HL-60 (cell line): ENCODE measurements around the gene F2R.

Source experiments
- DNase-seq, 2 experiments: peaks; one replicate each; pipeline ENCODE4 v3.0.0-alpha.2; 2010 to 2020; ENCODE audit warnings: low read depth in 1 of 2, low spot score in 1 of 2
- H3K27ac ChIP-seq: fragments of 250-450 bp; sonication (Bioruptor Pico); replicated peaks from 2 replicates; pipeline ENCODE4 v1.5.1; 2020; ENCODE audit warnings: mild to moderate bottlenecking, moderate library complexity
- H3K27me3 ChIP-seq: fragments of 250-450 bp; sonication (Bioruptor Pico); 2 replicates; pipeline ENCODE4 v1.5.1; 2021; ENCODE audit warnings: mild to moderate bottlenecking, moderate library complexity; ENCODE audit not compliant: insufficient read depth, poor library complexity, severe bottlenecking
- H3K4me3 ChIP-seq: replicated peaks from 2 replicates; pipeline ENCODE4 v1.5.1; 2011; ENCODE audit warnings: mild to moderate bottlenecking, control low read depth, low read length; ENCODE audit not compliant: insufficient read depth
- GABPA ChIP-seq: IDR thresholded peaks from 2 replicates; pipeline ENCODE4 v1.6.1; 2012; ENCODE audit warnings: low read depth
- POLR2AphosphoS5 ChIP-seq: IDR thresholded peaks from 2 replicates; pipeline ENCODE4 v1.6.1; 2012; ENCODE audit warnings: low read depth
- SPI1 ChIP-seq: IDR thresholded peaks from 2 replicates; pipeline ENCODE4 v1.6.1; 2012; ENCODE audit warnings: low read depth, mild to moderate bottlenecking, borderline replicate concordance
- long read RNA-seq: library from polyadenylated mRNA; unstranded; transcript quantifications from one replicate; pipeline ENCODE4 v2.0.0, GENCODE V29; 2020
- TF ChIP-seq, protein P1 (sequence below): IDR thresholded peaks from 2 replicates; pipeline ENCODE4 v1.6.1; 2012; ENCODE audit warnings: low read depth; ENCODE audit not compliant: insufficient replicate concordance
- TF ChIP-seq, protein P2 (sequence below): IDR thresholded peaks from one replicate; pipeline ENCODE4 v1.5.1; 2011; ENCODE audit warnings: low read length, control low read depth, inconsistent platforms; ENCODE audit not compliant: insufficient read depth

Gene F2R
- long read RNA-seq, partial matches to known transcripts = 0 of 1 reads
- long read RNA-seq, other reads (novel, unspliced or antisense) = 0 of 1 reads

DNA sequence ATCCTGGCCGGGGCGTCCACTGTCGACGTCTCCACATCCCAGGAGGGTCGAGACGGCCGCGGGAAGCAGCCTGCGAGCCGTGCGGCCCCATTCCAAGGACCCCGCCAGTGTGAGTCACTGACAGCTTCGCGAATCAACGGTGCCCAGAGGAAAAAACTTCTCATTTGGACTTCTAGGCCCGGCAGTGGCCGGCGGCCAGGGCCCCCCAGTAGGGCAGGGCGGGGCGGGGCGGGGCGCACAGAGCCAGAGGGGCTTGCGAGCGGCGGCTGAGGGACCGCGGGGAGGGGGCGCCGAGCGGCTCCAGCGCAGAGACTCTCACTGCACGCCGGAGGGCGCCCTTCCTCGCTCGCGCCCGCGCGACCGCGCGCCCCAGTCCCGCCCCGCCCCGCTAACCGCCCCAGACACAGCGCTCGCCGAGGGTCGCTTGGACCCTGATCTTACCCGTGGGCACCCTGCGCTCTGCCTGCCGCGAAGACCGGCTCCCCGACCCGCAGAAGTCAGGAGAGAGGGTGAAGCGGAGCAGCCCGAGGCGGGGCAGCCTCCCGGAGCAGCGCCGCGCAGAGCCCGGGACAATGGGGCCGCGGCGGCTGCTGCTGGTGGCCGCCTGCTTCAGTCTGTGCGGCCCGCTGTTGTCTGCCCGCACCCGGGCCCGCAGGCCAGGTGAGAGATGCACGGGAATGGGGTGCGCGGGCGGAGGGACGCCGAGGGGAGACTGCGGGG is at the start of gene F2R:
Gene F2R (plus strand): TSS at position 391 of the 720 bp plus-strand sequence. CDS start 182 bp downstream, at position 573.
- TF ChIP-seq GABPA (no peak), SPI1 (no peak), POLR2AphosphoS5 (no peak)
- TF ChIP-seq, protein P1, sequence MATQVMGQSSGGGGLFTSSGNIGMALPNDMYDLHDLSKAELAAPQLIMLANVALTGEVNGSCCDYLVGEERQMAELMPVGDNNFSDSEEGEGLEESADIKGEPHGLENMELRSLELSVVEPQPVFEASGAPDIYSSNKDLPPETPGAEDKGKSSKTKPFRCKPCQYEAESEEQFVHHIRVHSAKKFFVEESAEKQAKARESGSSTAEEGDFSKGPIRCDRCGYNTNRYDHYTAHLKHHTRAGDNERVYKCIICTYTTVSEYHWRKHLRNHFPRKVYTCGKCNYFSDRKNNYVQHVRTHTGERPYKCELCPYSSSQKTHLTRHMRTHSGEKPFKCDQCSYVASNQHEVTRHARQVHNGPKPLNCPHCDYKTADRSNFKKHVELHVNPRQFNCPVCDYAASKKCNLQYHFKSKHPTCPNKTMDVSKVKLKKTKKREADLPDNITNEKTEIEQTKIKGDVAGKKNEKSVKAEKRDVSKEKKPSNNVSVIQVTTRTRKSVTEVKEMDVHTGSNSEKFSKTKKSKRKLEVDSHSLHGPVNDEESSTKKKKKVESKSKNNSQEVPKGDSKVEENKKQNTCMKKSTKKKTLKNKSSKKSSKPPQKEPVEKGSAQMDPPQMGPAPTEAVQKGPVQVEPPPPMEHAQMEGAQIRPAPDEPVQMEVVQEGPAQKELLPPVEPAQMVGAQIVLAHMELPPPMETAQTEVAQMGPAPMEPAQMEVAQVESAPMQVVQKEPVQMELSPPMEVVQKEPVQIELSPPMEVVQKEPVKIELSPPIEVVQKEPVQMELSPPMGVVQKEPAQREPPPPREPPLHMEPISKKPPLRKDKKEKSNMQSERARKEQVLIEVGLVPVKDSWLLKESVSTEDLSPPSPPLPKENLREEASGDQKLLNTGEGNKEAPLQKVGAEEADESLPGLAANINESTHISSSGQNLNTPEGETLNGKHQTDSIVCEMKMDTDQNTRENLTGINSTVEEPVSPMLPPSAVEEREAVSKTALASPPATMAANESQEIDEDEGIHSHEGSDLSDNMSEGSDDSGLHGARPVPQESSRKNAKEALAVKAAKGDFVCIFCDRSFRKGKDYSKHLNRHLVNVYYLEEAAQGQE = no peak
- TF ChIP-seq, protein P2, sequence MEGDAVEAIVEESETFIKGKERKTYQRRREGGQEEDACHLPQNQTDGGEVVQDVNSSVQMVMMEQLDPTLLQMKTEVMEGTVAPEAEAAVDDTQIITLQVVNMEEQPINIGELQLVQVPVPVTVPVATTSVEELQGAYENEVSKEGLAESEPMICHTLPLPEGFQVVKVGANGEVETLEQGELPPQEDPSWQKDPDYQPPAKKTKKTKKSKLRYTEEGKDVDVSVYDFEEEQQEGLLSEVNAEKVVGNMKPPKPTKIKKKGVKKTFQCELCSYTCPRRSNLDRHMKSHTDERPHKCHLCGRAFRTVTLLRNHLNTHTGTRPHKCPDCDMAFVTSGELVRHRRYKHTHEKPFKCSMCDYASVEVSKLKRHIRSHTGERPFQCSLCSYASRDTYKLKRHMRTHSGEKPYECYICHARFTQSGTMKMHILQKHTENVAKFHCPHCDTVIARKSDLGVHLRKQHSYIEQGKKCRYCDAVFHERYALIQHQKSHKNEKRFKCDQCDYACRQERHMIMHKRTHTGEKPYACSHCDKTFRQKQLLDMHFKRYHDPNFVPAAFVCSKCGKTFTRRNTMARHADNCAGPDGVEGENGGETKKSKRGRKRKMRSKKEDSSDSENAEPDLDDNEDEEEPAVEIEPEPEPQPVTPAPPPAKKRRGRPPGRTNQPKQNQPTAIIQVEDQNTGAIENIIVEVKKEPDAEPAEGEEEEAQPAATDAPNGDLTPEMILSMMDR = no peak
- no peak for DNase-seq
- Histone ChIP-seq H3K4me3 (peak within 1 kb of the TSS; percentile 57), H3K27ac (no peak within 1 kb of the TSS), H3K27me3 (no peaks in the 10 kb centered on the region)

DNA sequence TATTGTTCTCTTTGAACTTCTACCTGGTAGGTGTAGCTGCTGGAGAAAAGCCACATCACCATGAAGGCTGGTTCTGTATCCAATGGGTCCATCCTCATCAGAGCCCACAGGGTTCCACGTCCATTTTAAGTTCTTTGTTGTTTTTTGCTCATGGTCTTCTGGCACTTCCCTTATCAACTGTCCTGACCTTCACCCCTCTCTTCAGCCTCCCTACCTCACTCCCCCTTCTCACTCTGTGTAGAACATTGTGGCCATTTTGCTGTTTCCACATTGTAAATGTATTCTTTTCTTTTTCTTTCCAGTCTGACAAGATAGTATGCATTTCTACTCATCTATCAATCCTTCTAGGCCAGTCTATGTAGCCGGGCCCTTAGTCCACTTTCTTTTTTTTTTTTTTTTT is 48.4 kb upstream of the F2R start:
- Histone ChIP-seq H3K4me3 (no peak overlapping the region), H3K27me3 (no peaks in the 10 kb centered on the region), H3K27ac (no peak overlapping the region)
- TF ChIP-seq, protein P2 = no peak
- no peak for TF ChIP-seq SPI1
- TF ChIP-seq GABPA = no peak
- TF ChIP-seq, protein P1 = no peak
- no peak for TF ChIP-seq POLR2AphosphoS5
- no peak for DNase-seq

DNA sequence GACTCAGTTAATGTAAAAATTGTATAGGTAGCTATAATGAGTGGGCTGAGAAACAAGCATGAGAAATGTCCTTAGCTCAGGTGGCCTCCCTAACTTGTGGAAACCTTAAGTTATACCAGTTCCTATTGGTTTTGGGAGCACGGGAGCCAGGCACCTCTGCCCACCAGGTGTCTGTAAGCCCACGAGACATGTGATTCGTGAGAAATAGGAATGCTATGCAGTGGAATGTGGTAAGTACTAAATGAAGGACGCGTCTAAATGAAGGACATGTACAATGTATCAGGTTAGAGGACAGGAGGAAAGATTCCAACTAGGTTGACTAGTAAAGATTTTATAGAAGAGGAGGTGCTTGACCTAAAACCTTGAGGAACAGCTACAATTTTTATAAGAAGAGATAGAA is 46.7 kb upstream of the F2R start:
- H3K27me3 ChIP-seq = no peaks in the 10 kb centered on the region
- DNase-seq = no peak
- no peak overlapping the region for H3K4me3 ChIP-seq
- H3K27ac ChIP-seq = no peak overlapping the region
- TF ChIP-seq GABPA (no peak), POLR2AphosphoS5 (no peak), SPI1 (no peak)
- TF ChIP-seq, protein P2 = no peak
- TF ChIP-seq, protein P1 = no peak
